GM18508 (cell line): Measurements from ENCODE around the gene USP3.

Source experiments
- ATAC-seq: cut with Tn5 transposase; IDR thresholded peaks from one replicate; pipeline ENCODE4 v1.9.1; 2021; ENCODE audit warnings: moderate number of reproducible peaks; ENCODE audit not compliant: insufficient read depth, unreplicated experiment

The USP3 gene

DNA sequence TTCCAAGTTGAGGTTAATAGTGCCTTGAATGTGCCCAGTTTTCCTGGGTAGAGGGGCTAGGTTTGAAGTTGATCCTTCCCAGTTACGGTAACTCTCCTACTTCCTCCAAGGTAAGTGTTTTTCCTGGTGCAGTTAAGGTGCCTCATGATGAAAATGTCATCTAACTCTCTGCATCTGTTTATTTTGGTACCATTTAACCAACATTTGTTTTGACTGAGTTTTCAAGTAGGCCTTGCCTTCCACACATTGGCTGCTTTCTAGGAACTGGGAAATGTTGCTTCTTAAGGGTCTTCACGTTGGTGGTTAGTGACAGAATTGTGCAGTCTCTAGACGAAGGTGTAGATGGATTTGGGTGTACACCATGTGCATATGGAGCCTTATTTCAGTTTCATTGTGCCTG lies 31.3 kb downstream of the USP3 start:
- no peak for ATAC-seq

DNA sequence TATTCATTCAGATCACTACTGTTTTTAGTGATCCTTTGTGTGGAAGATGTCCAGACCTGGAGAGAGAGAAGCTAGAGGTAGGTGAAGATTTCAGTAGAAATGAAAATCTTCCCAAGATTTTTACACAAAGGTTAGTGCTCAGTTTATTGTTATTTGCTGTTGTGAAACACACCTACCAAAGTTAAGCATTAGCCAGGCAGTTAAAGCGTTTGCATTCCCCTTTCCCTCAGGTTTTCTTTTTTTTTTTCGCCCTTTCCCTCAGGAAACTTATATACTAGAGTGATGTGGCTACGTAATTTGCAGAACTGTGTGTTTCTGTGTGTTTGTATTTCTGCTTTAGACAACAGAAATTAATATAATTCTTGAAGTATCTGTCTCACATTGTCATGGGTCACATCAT lies 34.5 kb downstream of the USP3 start:
- no peak for ATAC-seq

DNA sequence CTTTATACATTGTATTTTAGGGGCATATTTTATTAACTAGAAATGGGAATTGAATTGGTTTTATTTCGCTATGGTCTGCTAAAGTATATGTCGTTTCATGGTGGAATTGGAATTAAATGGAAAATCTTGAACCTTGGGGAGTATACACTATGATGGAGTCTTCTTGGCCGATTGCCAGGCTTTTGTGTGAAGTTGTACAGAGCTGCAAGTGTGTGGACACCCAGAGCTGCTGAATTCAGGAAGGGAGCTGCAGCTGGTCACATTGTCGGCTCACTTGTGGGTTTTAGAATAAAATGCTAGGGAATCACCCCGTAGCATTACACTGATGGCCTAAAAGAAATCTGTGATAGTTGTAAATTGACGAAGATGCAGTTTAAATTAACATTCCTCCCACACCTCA lies 35.1 kb downstream of the USP3 start:
- no peak for ATAC-seq

DNA sequence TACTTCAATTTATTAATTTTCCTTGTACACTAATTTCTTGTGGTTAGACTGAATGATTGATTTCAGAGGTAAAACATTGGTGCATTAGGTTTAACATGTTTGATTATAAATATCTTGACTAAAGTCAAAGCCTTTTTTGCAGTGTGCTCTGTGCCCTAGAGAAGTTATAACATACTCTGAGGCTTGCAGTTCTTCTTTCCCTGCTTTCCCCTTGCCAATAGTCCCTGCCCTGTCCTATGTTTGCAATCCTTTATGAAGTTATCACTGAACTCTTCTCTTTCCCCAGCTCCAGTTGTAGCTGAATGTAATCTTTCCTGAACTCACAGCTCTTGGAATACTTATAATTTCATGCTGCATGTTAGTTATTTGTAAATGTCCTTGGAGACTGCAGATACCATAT lies 35.6 kb downstream of the USP3 start:
- no peak for ATAC-seq

DNA sequence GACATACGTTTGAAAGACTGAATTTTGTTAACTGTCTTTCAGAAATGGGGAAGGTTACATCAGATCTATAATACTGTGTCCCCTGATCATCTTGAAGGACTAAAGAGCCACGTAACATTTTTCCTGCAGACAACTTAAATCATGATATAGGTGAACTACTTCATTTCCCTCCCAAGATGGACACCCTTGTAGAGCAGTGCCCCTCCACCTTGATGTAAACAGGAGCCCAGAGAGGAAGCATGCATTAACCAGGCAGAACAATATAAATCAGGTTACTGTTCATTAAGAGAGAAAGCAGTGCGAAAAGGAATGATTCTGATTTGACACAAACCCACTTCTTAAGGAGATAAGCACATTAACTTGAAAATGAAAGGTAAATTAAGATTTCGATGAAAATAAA lies 36.1 kb downstream of the USP3 start:
- ATAC-seq: no peak

DNA sequence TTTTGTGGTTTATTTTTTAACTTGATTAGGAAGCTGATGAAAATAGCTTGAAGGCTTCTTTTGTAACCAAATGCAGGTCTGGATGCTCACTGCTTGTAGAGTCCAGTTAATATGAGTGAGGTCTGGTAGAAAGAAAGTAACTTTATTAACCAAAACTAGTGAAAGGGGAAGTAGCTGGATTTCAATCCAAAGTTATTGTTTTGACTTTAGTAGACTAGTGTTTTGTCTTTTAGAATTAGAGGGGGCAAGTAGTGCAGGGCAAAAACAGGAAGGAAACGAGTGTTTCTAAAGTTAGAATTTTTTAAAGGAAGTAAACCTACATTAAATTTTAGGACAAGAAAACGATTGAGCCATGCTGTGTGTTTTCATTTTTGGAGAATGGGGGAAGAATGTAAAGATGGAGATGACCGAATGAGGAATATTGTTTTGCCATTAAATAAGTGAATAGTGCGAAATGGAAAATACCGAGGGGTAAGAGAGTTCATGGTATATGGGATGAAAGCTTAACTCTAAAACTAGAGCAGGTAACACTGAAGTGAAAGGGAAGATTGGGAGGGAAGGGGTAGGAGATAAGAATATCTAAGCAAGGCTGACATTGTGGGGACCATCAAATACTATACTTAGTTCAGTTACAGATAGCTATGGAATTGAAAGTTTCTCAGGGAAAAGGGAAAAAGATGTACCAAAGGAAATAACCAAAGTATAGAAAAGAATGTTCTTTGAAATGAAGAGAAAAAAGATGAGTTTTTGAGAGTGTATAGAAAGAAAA lies 40.0 kb downstream of the USP3 start:
- no peak for ATAC-seq

DNA sequence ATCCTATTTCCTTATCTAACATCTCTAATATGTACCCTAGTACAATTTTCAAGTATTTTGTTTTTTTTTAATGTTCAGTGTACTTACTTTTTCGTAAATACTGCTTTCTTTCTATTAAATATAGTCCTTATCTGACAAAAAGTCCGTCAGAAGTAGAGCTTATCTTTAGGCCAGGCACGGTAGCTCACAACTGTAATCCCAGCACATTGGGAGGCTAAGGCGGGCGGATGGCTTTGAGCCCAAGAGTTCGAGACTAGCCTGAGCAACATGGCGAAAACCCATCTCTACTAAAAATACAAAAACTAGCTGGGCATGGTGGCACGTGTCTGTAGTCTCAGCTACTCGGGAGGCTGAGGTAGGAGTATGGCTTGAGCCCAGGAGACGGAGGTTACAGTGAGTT lies 41.1 kb downstream of the USP3 start:
- ATAC-seq: no peak

DNA sequence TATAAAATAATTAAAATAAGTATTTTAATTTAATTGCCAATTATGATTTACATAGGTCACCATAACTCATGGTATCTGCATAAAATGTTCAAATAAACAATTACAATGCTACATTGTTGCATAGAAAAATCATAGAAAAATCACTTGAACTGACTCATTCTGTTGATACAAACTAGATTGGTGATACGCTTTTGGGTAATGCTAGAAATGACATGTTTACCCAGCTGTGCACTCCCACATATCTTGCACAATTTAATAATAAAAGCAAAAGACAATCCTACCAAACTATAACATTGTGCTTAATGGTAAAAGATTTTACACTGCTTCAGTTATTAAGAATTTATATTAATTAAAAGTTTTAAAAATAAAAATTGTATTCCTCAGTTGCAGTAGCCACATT lies 47.0 kb downstream of the USP3 start:
- ATAC-seq: no peak

DNA sequence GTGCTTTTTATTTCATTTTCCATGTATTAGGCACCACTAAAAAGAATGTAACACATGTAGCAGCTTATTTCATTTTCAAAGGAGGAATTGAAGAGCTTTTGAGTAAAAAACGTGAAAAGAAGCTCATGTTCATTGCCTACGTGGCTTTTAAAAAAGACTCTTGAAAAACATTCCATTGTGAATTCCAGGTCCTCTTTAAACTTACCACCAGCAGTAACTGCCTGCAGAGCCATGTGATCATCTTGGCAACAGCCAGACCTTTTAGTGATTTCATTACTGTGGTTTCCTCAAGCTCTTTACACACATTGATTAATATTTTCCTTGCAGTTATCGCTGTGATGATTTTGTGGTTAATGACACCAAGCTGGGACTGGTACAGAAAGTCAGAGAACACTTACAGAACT lies 49.0 kb downstream of the USP3 start:
- ATAC-seq: no peak

DNA sequence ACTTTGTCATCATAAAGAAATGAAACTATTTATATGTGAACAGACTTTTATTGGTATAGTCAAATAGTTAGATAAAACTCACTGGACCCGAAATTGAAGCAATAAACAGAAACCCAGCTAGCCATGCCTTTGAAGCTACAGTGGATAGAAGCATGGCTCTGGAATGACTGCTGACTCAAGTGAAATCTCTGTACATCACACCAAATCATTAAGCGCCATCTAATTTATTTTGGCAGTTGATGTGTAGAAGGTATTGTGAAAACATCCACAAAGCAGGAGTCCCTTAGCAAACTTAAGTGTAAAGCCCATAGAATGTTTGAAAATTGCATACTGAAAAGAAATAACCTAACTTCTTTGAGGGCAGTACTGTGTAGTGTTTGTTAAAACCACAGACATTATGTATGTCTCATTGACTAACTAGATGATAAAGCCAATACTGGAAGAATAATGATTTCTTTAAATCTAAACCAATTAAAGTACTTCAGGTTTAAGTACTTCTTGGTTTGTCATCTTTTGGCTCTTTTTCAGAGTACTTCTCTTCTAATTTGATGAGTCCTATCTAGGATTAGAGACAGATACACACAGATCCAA lies 50.0 kb downstream of the USP3 start:
- no peak for ATAC-seq

DNA sequence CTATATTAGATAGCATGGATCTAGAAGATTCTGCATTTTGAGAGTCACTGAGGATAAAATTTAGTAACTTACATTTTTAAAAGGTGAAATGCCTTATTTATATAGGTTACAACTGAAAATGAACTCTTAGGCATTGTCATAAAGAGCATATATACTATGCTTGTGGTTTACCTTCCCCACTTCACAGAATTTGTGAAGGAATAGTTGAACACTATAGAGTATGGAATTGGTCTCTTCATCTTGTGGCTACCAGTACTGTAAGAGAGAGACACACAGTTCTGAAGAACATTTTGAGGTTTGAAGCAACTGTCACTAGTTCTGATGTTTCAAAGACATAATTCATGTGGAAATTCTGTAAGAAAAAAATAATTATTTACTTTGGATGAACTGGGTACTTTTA lies 51.1 kb downstream of the USP3 start:
- no peak for ATAC-seq

DNA sequence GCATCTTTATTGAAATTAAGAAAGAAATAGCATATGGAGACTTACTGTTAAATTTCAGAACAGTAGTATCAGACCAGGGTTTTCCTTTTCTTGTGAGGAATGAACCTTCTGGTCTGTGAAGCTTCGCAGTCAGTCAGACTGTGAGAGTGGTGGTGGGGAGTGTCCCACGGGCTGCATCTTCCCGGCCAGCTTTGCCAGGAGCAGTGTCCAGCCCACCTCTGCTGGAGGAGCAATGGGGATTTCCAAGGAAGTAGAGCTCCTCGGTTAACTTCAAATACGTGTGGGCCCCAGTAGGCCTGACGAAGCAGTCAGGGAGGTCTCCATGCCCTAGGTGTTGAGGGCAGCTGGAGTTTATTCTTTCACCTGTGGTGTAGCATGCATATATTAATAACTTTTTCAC lies 51.9 kb downstream of the USP3 start:
- no peak for ATAC-seq

DNA sequence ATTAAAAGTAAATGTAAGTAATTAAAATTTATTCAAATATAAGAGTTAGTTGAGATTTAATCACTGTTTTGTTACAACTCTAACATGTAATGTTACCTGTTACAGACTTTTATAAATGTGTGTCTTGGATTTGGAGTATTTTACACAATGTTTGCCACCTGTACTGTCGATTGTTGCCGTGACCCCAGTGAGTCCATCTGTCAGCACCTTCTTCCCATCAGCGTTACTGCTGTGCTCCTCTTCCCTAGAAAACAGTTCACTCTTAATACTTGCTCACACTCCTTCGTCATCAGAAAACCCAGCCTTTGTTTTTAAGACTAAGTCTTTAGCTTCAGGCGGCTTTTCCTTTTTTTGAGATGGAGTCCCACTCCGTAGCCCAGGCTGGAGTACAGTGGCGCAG lies 52.3 kb downstream of the USP3 start:
- no peak for ATAC-seq

DNA sequence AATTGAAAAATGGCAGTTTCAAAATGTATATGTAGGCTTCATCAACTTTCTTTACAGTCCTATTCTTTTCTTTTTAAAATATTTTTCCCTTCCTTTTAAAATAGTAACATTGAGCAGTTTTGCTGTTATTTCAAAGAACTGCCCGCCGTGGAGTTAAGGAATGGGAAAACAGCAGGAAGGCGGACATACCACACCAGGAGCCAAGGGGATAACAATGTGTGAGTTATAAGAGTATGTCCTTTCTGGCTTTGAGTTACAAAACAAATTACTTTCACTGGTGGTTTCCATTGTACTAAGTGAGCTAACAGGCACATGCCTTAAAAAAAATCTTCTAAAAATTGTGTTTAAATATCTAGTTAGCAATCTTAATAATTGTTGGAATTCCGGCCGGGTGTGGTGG lies 55.4 kb downstream of the USP3 start:
- ATAC-seq: no peak

DNA sequence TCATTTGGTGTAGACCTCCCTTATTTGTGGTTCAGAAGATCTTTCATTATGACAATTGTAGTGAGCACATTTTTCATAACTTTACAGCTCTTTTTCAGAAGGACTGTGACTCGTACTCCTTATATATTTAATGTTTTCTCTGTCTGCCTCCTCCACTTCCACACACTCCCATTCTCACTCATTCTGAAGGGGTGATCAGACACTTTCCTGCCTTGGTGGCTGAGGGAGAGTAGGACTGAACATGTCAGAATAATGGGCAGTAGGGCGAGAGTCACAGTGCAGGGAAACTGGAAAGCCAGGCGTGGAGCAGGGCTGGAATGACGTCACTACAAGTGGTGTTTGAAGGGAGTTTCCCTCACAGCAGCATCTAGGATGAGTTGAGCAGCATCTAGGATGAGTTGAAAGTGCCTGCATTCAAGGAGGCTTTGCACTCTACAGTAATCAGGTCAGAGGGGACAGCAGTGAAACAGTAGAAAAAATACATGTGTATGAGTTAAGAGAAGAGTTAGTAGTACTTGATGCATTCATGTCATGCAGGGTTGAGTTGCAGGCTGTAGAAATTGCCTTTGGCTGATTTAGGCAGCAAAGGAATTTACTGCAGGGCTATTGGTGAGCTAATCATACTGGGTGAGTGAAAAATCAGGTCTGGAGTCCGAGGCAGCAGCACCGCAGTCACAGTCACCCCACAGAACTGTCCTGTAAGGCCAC lies 56.5 kb downstream of the USP3 start:
- ATAC-seq: no peak

DNA sequence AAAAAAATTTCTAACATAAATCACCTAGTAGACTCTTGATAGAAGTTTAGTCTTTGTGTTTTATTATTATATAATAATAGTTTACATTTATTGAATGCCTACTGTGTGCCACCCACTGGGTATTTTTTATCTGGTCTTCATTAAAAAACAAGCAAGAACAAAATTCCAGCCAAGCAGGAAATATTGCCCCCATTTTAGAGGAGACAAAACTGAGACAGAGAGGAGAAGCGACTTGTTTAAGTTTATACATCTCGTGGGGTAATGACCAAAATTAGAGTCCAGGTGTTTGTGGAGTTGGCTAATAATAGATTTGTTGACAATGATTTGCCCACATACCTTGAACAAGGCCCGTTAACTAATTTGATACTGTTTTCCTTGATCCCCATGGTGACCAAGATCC lies 59.7 kb downstream of the USP3 start:
- ATAC-seq: no peak

DNA sequence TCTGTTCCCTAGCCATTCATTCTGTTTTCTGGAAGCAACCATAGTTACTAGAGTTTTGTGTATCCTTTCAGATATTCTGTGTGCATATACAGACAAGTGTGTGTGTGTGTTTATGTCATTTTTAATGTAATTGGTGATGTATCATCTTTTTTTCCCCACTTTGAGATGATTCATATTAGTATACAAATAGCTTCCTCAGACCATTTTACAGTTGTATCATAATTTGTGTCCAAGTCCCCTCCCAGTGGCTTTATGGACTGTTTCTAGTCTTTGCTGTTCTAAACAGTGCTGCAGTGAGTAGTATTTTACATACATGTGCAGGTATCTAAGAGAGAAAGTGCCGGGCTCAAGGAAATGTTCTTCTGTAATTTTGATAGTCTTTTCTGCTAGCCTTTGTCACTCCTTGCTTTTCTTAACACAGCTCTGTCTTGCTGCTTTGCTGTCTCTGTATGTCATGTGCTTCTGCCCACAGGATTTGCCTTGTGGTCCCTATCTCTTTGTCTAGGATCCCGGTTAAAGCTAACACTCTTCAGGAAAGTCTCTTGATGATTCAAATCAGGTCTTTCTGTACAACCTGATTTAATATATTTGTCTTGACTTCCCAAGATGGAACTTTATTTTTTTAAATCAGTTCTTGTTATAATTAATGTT lies 61.3 kb downstream of the USP3 start:
- ATAC-seq: no peak

DNA sequence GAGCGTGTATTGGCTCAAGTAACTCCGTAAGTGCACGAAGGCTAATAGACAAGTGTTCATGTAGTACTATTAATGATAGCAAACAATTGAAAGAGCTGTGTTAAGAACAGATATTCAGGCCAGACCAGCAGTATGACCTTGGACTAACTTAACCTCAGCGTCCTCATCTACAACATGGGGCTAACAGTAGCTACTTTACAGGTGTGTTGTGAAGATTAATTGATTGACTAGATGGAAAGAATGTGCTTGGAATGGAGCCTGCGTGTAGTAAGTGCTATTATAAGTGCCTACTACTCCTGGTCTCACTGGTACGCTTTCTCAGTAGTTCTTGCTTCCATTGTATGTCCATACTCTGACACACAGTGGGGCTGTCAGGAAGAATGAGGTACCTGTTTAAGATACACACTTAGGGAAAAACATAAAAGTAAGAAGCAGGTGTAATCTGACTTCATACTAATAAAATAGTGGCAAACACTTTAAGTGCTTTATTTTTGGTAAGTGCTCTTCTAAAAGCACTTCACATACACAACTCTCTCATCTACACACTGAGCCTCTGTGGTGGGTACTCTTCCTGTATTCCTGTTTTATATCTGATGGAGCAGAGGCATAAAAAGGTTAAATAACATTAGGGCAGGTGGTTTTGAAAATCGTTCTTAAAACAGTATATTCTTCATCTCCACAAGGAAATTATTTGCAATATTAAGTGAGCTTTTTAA lies 68.5 kb downstream of the USP3 start:
- no peak for ATAC-seq

DNA sequence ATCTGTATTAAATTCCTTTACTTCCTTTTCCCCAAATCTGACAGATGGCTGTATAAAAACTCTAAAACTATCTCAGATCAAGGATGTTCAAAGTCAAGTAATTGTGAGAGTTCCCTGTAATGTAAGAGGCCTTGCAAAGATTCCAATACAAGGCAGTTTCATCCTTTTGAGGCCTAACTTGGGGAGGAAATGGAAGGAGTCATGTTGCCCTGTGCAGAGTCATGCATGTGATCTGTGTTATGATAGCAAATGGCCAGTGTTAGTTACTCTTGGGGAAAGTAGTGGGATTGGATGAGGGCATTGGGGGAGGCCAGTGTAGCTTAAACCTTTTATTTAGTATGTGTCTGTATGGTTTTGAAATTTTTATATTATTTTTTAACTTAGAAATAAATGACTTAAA lies 69.1 kb downstream of the USP3 start:
- ATAC-seq: no peak

DNA sequence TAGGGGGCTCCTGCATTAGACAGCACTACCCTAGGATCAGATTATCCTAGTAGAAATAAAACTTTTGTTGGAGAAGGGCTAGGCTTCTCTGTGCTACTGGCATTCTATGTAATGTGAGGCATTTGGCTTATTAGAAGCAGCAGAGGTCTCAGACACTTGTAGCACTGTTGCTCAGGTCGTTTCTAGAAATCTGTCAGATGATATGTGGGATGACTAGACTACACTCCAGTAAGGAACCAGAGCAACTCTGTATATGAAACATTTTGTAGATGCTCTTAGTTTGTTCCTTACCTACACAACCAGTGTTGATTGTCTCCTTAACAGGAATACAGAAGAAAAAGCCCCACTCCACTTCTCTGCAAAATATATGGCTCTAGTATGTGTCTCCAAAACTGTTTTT lies 70.9 kb downstream of the USP3 start:
- no peak for ATAC-seq

DNA sequence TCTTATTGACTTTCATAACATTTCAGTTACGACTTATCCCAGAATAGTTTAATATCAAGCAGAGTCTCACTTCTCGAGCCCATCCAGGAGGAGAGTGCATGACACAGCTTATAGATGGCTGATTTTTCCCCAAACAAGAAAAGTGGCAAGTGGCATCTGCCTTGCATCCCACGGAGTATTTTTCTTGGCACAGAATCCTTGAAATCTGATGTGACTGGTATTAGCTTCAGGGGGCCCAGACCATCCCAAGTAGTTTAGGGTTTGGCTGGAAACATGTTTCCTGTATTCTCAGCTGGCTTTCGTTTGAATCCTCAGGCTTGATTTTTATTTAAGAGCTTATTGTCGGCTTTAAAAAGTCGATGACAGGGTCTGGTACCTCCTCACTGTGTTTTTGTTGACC lies 72.0 kb downstream of the USP3 start:
- ATAC-seq: no peak
